SH-SY5Y (cell line): Measurements from ENCODE around the gene PPWD1.

Experiments
- GATA2 ChIP-seq: IDR thresholded peaks from 2 replicates; pipeline ENCODE4 v1.6.1; 2011; ENCODE audit warnings: mild to moderate bottlenecking, low read depth, low read length
- GATA3 ChIP-seq: IDR thresholded peaks from 2 replicates; pipeline ENCODE4 v1.6.1; 2011; ENCODE audit warnings: low read depth, mild to moderate bottlenecking, low read length, moderate library complexity

Gene PPWD1

DNA sequence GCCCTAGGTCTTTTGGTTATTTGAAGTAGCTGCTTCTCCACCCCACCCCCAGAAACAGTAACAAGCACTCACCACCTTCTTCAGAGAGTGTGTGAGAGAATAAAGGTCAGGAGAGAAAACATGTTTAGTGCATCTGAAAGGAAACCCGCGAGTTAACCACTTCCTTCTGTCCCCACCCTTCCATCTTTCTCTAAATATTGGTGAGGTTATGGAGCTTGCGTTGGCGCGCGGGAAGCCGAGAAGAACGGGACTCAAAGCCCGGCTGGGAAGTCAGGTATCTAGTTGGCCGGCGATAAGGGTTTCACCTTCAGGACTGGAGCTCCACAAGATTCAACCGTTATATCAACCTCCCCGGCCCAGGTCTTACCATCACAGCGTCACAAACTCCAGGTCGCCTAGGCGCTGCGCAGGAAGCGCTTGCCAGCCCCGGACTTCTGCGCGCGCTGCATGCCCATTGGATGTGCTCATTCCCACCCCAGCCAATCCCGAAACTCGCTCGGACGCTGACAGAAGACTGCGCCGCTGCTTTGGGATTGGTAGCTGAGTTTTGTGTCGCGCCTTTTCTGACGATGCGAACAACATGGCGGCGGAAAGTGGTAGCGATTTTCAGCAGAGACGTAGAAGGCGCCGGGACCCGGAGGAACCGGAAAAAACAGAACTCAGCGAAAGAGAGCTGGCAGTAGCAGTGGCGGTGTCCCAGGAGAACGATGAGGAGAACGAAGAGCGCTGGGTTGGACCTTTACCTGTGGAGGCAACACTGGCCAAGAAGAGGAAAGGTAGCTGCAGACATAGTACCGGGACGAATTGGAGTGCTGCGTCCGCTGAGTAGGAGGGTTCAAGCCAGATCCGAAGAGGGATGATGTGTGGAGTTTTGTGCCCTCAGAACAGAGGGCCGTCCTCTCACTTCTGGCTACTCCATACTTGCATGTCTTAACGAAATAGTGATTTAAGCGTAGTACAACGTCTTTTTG, at the start of gene PPWD1, which contains the start of gene CENPK:
TSS of gene PPWD1 (plus strand) at position 566 of the 971 bp plus-strand sequence. CDS start at position 581, 15 bp downstream.
TSS of gene CENPK (minus strand) at position 438 of the 971 bp plus-strand sequence. CDS start 8,261 bp downstream, outside the sequence.
- TF ChIP-seq GATA2 (no peak), GATA3 (no peak)

- TF ChIP-seq GATA3 (no peak), GATA2 (no peak)
These were observed 37.4 kb upstream of the PPWD1 start for GRCh38 chr5:65525726-65526125.

DNA sequence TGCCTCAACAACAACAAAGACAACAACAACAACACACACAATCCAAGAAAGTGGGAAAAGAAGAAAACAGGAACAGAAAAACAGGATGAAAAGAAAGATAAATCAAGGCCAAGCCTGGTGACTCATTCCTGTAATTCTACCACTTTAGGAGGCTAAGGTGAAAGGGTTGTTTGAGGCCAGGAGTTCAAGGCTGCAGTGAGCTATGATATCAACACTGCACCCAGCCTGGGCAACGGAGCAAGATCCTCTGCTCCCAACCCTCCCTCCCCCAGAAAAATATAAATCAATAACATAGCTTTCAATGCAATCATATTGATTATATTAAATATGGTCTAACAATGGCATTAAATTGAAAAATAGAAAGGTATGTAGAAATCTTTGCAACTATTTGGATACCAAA, 32.2 kb upstream of the PPWD1 start:
- TF ChIP-seq GATA3 (no peak), GATA2 (no peak)

DNA sequence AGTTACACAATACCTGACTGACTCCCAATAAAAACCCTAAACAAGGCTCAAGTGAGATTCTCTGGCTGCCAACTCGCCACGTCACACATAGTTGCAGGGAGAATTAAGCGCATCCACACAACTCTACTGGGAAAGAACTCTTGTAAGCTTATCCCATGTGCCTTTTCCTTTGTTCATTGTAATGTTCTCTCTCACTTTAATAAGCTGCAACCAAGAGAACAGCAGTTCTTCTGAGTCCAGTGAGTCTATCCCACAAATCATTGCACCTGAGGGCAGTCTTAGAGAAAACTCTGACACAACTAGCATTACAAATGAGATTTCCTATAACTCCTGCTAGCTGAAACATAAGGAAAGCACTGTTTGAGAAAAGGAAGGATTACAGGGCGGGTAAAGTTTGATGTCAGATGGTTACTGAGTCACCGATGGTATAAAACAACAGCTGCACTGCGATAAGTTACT, 27.5 kb upstream of the PPWD1 start:
- no peak for TF ChIP-seq GATA2
- no peak for TF ChIP-seq GATA3

DNA sequence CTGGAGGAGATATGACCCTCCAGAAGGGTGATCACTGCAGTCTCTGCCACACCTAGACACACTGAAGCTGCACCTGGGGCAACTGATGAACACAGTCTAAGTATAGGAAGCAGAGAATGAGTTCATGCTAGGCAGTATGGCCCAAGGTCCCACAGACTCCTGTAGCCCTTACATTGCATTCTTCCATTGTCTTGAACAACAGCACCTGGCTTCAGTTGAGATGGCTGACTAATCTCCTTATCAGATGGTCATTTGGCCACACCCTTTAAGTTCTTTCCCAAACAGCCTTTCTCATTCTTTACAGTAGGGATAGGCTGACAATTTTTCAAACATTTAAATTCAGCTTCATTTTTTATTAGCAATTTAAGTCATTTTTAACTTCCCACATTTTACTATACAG, 23.3 kb upstream of the PPWD1 start:
- TF ChIP-seq GATA2 (no peak), GATA3 (no peak)

DNA sequence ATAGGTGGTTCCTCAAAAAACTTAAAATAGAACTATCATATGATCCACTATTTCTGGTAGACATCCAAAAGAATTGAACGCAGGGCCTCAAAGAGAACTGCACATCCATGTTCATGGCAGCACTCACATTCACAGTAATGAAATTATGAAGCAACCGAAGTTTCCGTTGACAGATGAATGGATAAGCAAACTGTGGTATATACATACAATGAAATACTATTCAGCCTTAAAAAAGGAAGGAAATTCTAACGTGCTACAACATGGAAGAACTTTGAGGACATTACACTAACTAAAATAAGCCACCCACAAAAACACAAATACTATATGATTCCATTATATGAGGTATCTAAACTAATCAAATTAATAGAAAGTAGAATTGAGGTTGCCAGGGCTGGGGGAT, 18.6 kb upstream of the PPWD1 start:
- TF ChIP-seq GATA3 (no peak), GATA2 (no peak)

GRCh38 chr5:65546141-65546540, 17.0 kb upstream of the PPWD1 start:
- TF ChIP-seq GATA2 (no peak), GATA3 (no peak)

- TF ChIP-seq GATA3 (no peak), GATA2 (no peak)
These were observed 14.8 kb upstream of the PPWD1 start for GRCh38 chr5:65548281-65548680.

- no peak for TF ChIP-seq GATA3
These were observed 9.2 kb upstream of the PPWD1 start for GRCh38 chr5:65553941-65554340.

DNA sequence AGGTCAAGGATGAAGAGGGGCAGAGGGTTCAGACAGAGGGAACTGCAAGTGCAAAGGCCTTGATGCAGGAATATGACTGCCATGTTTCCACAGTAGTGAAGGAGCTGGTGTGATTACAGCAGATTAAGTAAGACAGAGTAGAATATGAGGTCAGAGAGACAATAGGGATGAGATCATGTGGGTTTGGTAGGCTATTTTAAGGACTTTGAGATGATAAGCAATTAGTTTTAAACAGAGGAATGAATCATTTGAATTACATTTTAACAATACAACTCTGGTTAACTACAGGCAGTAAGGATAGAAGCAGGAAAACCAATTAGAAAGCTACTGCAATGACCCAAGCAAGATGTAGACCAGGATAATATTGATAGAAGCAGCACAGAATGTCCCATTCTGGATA, 7.8 kb upstream of the PPWD1 start:
- no peak for TF ChIP-seq GATA3
- TF ChIP-seq GATA2 = no peak

DNA sequence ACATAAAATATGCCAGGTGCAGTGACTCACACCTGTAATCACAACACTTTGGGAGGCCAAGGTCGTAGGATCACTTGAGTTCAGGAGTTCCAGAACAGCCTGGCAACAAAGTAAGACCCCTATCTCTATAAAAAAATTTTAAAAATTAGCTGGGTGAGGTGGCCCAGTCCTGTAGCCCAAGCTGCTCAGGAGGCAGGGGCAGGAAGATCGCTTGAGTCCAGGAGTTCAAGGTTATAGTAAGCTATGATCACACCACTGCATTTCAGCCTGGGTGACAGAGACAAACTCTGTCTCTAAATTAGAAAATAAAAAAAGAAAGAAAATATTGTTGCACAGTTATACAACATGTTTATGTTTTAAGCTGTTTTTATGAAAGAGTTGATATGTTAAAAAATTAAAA, 6.9 kb upstream of the PPWD1 start:
- TF ChIP-seq GATA3 (no peak), GATA2 (no peak)

DNA sequence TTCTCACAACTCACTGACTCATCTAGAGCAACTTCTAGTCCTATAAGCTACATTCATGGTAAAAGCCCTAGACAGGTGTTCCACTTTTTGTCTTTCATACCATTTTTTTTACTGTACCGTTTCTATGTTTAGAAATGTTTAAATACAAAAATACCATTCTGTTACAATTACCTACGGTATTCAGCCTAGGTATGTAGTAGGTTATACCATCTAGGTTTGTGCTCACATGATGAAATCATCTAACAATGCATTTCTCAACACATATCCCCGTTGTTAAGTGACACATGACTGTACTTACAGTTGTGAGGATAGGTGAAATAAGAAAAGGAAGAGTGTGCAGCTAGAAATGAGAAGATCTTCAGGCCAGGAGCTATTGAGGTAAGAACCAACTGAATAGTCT, 6.4 kb upstream of the PPWD1 start:
- TF ChIP-seq GATA2 = no peak
- no peak for TF ChIP-seq GATA3

DNA sequence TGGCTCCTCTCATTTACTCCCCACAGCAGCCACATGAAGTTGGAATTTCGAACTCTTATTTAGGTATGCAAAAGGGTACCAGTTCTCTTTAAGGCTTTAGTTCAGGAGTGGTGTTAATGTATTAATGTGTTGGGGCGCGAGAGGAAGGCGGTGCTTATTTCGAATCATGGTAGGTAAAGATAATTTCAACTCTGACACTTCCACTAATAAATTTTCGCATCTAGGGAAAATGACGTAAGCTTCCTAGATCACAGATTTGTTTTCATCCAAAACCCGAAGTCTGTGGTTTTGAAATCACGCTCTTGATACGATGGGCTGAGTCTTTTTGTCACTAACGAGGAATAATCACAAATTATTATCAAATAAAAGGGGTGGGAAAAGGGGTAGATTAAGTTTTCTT, 681 bp downstream of the PPWD1 start:
- no peak for TF ChIP-seq GATA2

- TF ChIP-seq GATA3 (no peak), GATA2 (no peak)
These were observed 3.4 kb downstream of the PPWD1 start for GRCh38 chr5:65566505-65566904.

- TF ChIP-seq GATA2 = no peak
These were observed 7.6 kb downstream of the PPWD1 start for GRCh38 chr5:65570598-65571226.
